ENCODE data around the gene B3GALNT2. TPM values are rescaled to one million over a fixed set of nuclear protein-coding genes. Genes with fewer than 3 reads are reported as not detected.

Gene B3GALNT2
- total and polyA plus RNA-seq, 8 donors = 2.4 to 126 (median 14.7) TPM

DNA sequence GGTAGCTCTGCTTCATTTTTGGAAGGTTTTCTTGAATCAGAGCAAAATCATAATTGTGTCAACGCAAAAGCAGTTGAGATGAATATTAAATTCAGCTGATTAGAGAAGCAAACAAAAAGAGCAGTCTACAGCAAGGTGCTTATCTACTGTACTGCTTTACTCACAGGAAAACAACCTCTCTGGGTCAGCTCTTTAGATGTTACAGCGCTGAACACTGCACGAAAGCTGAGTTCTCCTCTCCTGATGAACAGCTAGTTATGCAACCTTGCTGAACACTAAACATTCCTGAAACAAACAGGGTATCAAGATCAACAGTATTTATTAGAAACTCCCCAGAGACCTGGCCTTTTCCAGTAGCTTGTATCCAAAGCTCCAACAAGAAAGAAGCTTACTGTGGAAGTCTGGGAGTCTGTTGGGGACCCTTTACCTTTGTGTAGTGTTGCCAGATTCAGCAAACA lies 95.7 kb downstream of the B3GALNT2 start:
- no peak for TF ChIP-seq POLR2A (IDR thresholded peaks at IDR 0.05)
- peak in 1 of 3 donors; percentile 23 for TF ChIP-seq POLR2AphosphoS5 (IDR thresholded peaks at IDR 0.05)
- TF ChIP-seq EP300 (IDR thresholded peaks at IDR 0.05) = no peak
- H3K27ac ChIP-seq = no peak overlapping the region
- H3K36me3 ChIP-seq = peaks cover 0 to 11% (median 0%) of the 10 kb centered on the region in 4 donors
- no peaks in the 10 kb centered on the region for H3K27me3 ChIP-seq
- 28 to 51% (median 34%) methylated on average over 3 of the region's 3 CpGs for WGBS, 5 donors
- H3K4me3 ChIP-seq = no peak overlapping the region
- intact Hi-C loops (cut with DNase I; ENCODE audit: low total_unique reads) = no loop called here
- peaks cover 7 to 37% (median 17%) of the 10 kb centered on the region in 4 donors for H3K4me1 ChIP-seq
- no peak for DNase-seq
- H3K9me3 ChIP-seq = no peaks in the 10 kb centered on the region

DNA sequence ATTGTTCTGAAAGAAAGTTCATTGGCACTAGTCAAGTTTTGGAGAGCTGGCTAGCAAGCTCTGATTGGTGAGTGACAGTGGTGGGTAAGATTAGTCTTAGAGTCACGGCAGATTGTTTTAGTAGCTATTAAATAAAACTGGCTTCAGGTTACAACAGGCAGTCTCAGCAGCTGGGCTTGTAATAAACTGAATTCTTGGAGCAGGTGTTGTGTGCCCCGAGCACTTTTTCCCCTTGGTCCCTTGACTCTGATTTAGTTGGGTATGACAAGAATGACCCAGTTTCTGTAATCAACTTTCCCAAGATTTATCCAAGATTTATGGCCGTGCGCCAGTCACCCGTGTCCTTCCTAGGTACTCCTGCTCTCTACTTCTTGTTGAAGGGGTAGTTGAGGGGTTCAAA lies 96.8 kb downstream of the B3GALNT2 start:
- 35 to 59% (median 42%) methylated on average over 5 of the region's 5 CpGs for WGBS, 5 donors
- peak in 1 of 2 donors; percentile 30 for DNase-seq
- Histone ChIP-seq H3K27ac (no peak overlapping the region), H3K36me3 (peaks cover 0 to 22% (median 7%) of the 10 kb centered on the region in 4 donors), H3K4me1 (peaks cover 7 to 37% (median 17%) of the 10 kb centered on the region in 4 donors), H3K9me3 (no peaks in the 10 kb centered on the region), H3K4me3 (no peak overlapping the region), H3K27me3 (no peaks in the 10 kb centered on the region)
- TF ChIP-seq POLR2AphosphoS5 (IDR thresholded peaks at IDR 0.05) (no peak), EP300 (IDR thresholded peaks at IDR 0.05) (no peak), POLR2A (IDR thresholded peaks at IDR 0.05) (no peak), CTCF (IDR thresholded peaks at IDR 0.05) (no peak)
- intact Hi-C loops (cut with DNase I; ENCODE audit: low total_unique reads) = no loop called here

GRCh38 chr1:235404190-235404589 lies 100.1 kb downstream of the B3GALNT2 start:
- H3K9me3 ChIP-seq = no peaks in the 10 kb centered on the region
- no peak for DNase-seq
- intact Hi-C loops (cut with DNase I; ENCODE audit: low total_unique reads) = no loop called here
- TF ChIP-seq CTCF (IDR thresholded peaks at IDR 0.05) = no peak
- no peak for TF ChIP-seq POLR2AphosphoS5 (IDR thresholded peaks at IDR 0.05)
- peaks cover 0 to 23% (median 9%) of the 10 kb centered on the region in 4 donors for H3K36me3 ChIP-seq
- H3K4me1 ChIP-seq = peaks cover 7 to 21% (median 12%) of the 10 kb centered on the region in 4 donors
- 65 to 78% (median 76%) methylated on average over 5 of the region's 5 CpGs for WGBS, 5 donors
- no peak overlapping the region for H3K4me3 ChIP-seq
- no peaks in the 10 kb centered on the region for H3K27me3 ChIP-seq
- H3K27ac ChIP-seq = no peak overlapping the region

DNA sequence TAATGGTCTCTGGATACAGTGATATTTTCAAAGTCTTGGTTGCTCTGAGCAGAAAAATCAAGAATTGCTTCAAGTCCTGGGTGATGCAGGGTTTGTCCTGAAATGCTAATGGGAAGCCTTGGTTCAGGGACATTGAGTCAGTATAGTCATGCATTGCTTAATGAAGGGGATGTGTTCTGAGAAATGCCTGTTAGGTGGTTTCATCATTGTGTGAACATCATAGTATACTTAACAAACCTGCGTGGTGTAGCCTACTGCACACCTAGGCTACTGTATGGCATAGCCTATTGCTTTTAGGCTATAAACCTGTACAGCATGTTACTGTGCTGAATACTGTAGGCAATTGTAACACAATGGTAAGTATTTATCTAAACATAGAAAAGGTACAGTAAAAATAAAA lies 100.7 kb downstream of the B3GALNT2 start:
- whole genome bisulfite sequencing, 5 donors = 88 to 100% (median 95%) methylated on average over 1 of the region's 1 CpG
- no peak for DNase-seq
- Histone ChIP-seq H3K4me1 (peaks cover under 1 to 15% (median 6%) of the 10 kb centered on the region in 4 donors), H3K27ac (no peak overlapping the region), H3K27me3 (no peaks in the 10 kb centered on the region), H3K9me3 (no peaks in the 10 kb centered on the region), H3K4me3 (no peak overlapping the region), H3K36me3 (peaks cover 0 to 23% (median 9%) of the 10 kb centered on the region in 4 donors)
- intact Hi-C loops (cut with DNase I; ENCODE audit: low total_unique reads) = no loop called here
- TF ChIP-seq POLR2AphosphoS5 (IDR thresholded peaks at IDR 0.05) (no peak), POLR2A (IDR thresholded peaks at IDR 0.05) (no peak)

GRCh38 chr1:235402457-235403200 lies 101.6 kb downstream of the B3GALNT2 start:
- no peak for TF ChIP-seq POLR2AphosphoS5 (IDR thresholded peaks at IDR 0.05)
- no peak for TF ChIP-seq POLR2A (IDR thresholded peaks at IDR 0.05)
- TF ChIP-seq EP300 (IDR thresholded peaks at IDR 0.05) = no peak
- TF ChIP-seq CTCF (IDR thresholded peaks at IDR 0.05) = no peak
- Histone ChIP-seq H3K4me3 (no peak overlapping the region), H3K36me3 (peaks cover 0 to 23% (median 9%) of the 10 kb centered on the region in 4 donors), H3K27ac (no peak overlapping the region), H3K27me3 (no peaks in the 10 kb centered on the region), H3K4me1 (peaks cover 0 to 6% (median under 1%) of the 10 kb centered on the region in 4 donors), H3K9me3 (no peaks in the 10 kb centered on the region)
- intact Hi-C loops (cut with DNase I; ENCODE audit: low total_unique reads) = no loop called here
- WGBS, 5 donors = 92 to 97% (median 93%) methylated on average over 7 of the region's 7 CpGs
- DNase-seq = no peak
